Measurements from ENCODE around the gene PPM1E.
"Not testable (repeated sequence)": the region's sequence is repeated elsewhere in the genome, so short reads cannot be mapped to it uniquely, and the experiment has no call there.

The PPM1E gene

GRCh38 chr17:58944166-58944565, 188.5 kb downstream of the PPM1E start:
- in situ Hi-C loops (cut with MboI; ENCODE audit: low sequenced_read_pairs), result no loop called here

- in situ Hi-C loops (cut with MboI; ENCODE audit: low sequenced_read_pairs), result no loop called here
Measured at GRCh38 chr17:58947411-58947810, 191.8 kb downstream of the PPM1E start.

- in situ Hi-C loops (cut with MboI; ENCODE audit: low sequenced_read_pairs), result no loop called here
Measured at GRCh38 chr17:58947824-58948223, 192.2 kb downstream of the PPM1E start.

- in situ Hi-C loops (cut with MboI; ENCODE audit: low sequenced_read_pairs), result not testable (repeated sequence)
Measured at GRCh38 chr17:58954358-58954757, 198.7 kb downstream of the PPM1E start.

GRCh38 chr17:58956997-58957724, 201.5 kb downstream of the PPM1E start:
- in situ Hi-C loops (cut with MboI; ENCODE audit: low sequenced_read_pairs), result no loop called here

- in situ Hi-C loops (cut with MboI; ENCODE audit: low sequenced_read_pairs), result not testable (repeated sequence)
Measured at GRCh38 chr17:58957725-58958073, 202.0 kb downstream of the PPM1E start.

- in situ Hi-C loops (cut with MboI; ENCODE audit: low sequenced_read_pairs), result no loop called here
Measured at GRCh38 chr17:58960068-58960467, 204.4 kb downstream of the PPM1E start.

GRCh38 chr17:58965221-58965620, 209.6 kb downstream of the PPM1E start:
- in situ Hi-C loops (cut with MboI; ENCODE audit: low sequenced_read_pairs), result no loop called here

GRCh38 chr17:58966208-58966607, 210.6 kb downstream of the PPM1E start:
- in situ Hi-C loops (cut with MboI; ENCODE audit: low sequenced_read_pairs), result no loop called here

- in situ Hi-C loops (cut with MboI; ENCODE audit: low sequenced_read_pairs), result no loop called here
Measured at GRCh38 chr17:58968426-58969061, 212.9 kb downstream of the PPM1E start.

GRCh38 chr17:58969156-58969555, 213.5 kb downstream of the PPM1E start:
- in situ Hi-C loops (cut with MboI; ENCODE audit: low sequenced_read_pairs), result no loop called here

GRCh38 chr17:58969612-58970011, 214.0 kb downstream of the PPM1E start:
- in situ Hi-C loops (cut with MboI; ENCODE audit: low sequenced_read_pairs), result no loop called here

- in situ Hi-C loops (cut with MboI; ENCODE audit: low sequenced_read_pairs), result no loop called here
Measured at GRCh38 chr17:58970609-58971450, 215.2 kb downstream of the PPM1E start.

- in situ Hi-C loops (cut with MboI; ENCODE audit: low sequenced_read_pairs), result no loop called here
Measured at GRCh38 chr17:58974354-58974753, 218.7 kb downstream of the PPM1E start.

- in situ Hi-C loops (cut with MboI; ENCODE audit: low sequenced_read_pairs), result no loop called here
Measured at GRCh38 chr17:58976541-58976940, 220.9 kb downstream of the PPM1E start.

GRCh38 chr17:58980706-58981481, 225.2 kb downstream of the PPM1E start:
- in situ Hi-C loops (cut with MboI; ENCODE audit: low sequenced_read_pairs), result no loop called here

- in situ Hi-C loops (cut with MboI; ENCODE audit: low sequenced_read_pairs), result no loop called here
Measured at GRCh38 chr17:58982626-58983025, 227.0 kb downstream of the PPM1E start.

- in situ Hi-C loops (cut with MboI; ENCODE audit: low sequenced_read_pairs), result no loop called here
Measured at GRCh38 chr17:58985367-58985766, 229.7 kb downstream of the PPM1E start.

GRCh38 chr17:58985971-58986370, 230.3 kb downstream of the PPM1E start:
- in situ Hi-C loops (cut with MboI; ENCODE audit: low sequenced_read_pairs), result no loop called here

GRCh38 chr17:58989629-58990028, 234.0 kb downstream of the PPM1E start:
- in situ Hi-C loops (cut with MboI; ENCODE audit: low sequenced_read_pairs), result no loop called here

GRCh38 chr17:58991718-58992331, 236.2 kb downstream of the PPM1E start:
- in situ Hi-C loops (cut with MboI; ENCODE audit: low sequenced_read_pairs), result no loop called here

Measured in HL-60/S4 (cell line).